ENCODE data around the gene RFTN1. TPM values are rescaled to one million over a fixed set of nuclear protein-coding genes. Genes with fewer than 3 reads are reported as not detected.

The RFTN1 gene
- total RNA-seq, 1 experiment from 2014 or later = 2.2 TPM

- no peak overlapping the region for H3K4me3 Mint-ChIP-seq
- no peak overlapping the region for H3K27ac Mint-ChIP-seq
- Histone ChIP-seq H3K18ac (ENCODE audit: insufficient read length, low read depth, low read length) (no peak overlapping the region), H3K4ac (ENCODE audit: low read depth, low read length) (no peak overlapping the region), H2BK12ac (ENCODE audit: insufficient read length, low read depth, low read length) (no peak overlapping the region), H2AK5ac (ENCODE audit: insufficient read length, low read length) (no peak overlapping the region), H3K23ac (ENCODE audit: insufficient read length, low read depth, low read length) (no peak overlapping the region), H3K23me2 (ENCODE audit: insufficient read length, low read depth, low read length, poor library complexity, severe bottlenecking) (no peaks in the 10 kb centered on the region), H3K9ac (ENCODE audit: extremely low read depth, insufficient read length, low read length) (no peak overlapping the region), H3K79me1 (ENCODE audit: insufficient read depth, low read depth, low read length, poor library complexity, severe bottlenecking) (no peaks in the 10 kb centered on the region), H3K4me1 (ENCODE audit: insufficient read depth, low read length) (peaks cover 4% of the 10 kb centered on the region), H2BK5ac (ENCODE audit: insufficient read length, low read length) (no peak overlapping the region), H4K8ac (replicated peaks; ENCODE audit: insufficient read length, low read depth, low read length) (no peak overlapping the region), H4K91ac (ENCODE audit: insufficient read length, low read depth, low read length) (no peak overlapping the region), H3K4me2 (ENCODE audit: insufficient read depth, insufficient read length, low read length) (no peak overlapping the region), H4K20me1 (ENCODE audit: control insufficient read depth, insufficient read depth, insufficient read length) (no peaks in the 10 kb centered on the region), H2BK120ac (ENCODE audit: low read depth, low read length, poor library complexity, severe bottlenecking) (no peak overlapping the region), H3K79me2 (ENCODE audit: insufficient read depth, low read length) (no peaks in the 10 kb centered on the region), H3K27ac (ENCODE audit: insufficient read length, low read depth, low read length) (no peak overlapping the region), H3T11ph (ENCODE audit: low read length) (no peak overlapping the region), H2BK20ac (ENCODE audit: low read depth, low read length, poor library complexity, severe bottlenecking) (no peak overlapping the region), H3K27me3 (ENCODE audit: insufficient read depth, low read length) (no peaks in the 10 kb centered on the region), H4K5ac (ENCODE audit: insufficient read length, low read depth, low read length) (no peak overlapping the region), H2AFZ (ENCODE audit: low read length) (no peak overlapping the region), H3K56ac (ENCODE audit: insufficient read length, low read depth, low read length) (no peak overlapping the region), H2BK15ac (ENCODE audit: low read depth, low read length) (no peak overlapping the region), H3K14ac (ENCODE audit: insufficient read depth, low read length) (no peak overlapping the region), H3K9me3 (ENCODE audit: control insufficient read depth, low read depth, low read length) (no peaks in the 10 kb centered on the region)
- WGBS (ENCODE audit: extremely low coverage, insufficient read length, low lambda C conversion rate) = no CpG with 5 or more reads among the region's 3 CpGs
- peaks cover 2 to 6% of the 10 kb centered on the region in 2 experiments; a peak in 2 of 5 replicates for H3K9me3 Mint-ChIP-seq
- H3K36me3 Mint-ChIP-seq (ENCODE audit: insufficient read depth in 1 of 3, low read depth in 3 of 3) = peaks cover 0 to 6% (median 2%) of the 10 kb centered on the region in 3 experiments; a peak in 5 of 7 replicates
- TF ChIP-seq CTCF (conservative IDR thresholded peaks at IDR 0.05) = no peak
- no peak for DNase-seq
- H3K4me1 Mint-ChIP-seq = peaks cover 30 to 56% of the 10 kb centered on the region in 2 experiments
- peaks cover 2% of the 10 kb centered on the region; the same call in 1 of the 2 replicates for H3K27me3 Mint-ChIP-seq (ENCODE audit: low read depth)
Observed at GRCh38 chr3:16373341-16373946, 140.1 kb downstream of the RFTN1 start.
